ENCODE results near the gene TNK2.
"Not testable (repeated sequence)": the region's sequence is repeated elsewhere in the genome, so short reads cannot be mapped to it uniquely, and the experiment has no call there.

TNK2 gene

DNA sequence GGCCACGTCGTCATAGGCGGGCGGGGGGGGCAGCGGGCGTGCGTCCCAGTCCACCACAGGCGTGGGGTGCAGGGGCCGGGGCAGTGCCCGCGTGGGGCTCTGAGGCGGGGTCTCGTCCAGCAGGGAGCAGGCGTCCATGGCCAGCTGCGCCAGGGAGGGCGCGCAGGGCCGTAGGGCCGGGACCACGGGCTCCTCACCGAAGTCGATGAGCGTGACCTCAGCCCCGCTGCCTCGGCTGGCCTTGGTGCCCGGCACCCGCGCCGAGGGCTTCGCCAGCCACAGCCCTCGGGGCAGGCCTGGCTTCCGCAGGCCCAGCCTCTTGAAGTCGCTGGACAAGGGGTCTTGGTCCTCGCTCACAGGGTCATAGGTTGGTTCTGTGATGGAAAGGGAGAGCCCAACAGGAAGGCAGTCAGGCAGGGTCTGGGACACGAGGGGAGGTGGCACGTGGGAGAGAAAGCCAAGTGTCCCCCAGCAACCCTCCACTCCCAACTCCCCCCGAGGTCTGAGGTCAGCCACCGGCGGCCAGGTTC is 40.0 kb downstream of the TNK2 start:
- no peak for DNase-seq (ENCODE audit: extremely low read depth, low read depth)
- TF ChIP-seq, protein P1, sequence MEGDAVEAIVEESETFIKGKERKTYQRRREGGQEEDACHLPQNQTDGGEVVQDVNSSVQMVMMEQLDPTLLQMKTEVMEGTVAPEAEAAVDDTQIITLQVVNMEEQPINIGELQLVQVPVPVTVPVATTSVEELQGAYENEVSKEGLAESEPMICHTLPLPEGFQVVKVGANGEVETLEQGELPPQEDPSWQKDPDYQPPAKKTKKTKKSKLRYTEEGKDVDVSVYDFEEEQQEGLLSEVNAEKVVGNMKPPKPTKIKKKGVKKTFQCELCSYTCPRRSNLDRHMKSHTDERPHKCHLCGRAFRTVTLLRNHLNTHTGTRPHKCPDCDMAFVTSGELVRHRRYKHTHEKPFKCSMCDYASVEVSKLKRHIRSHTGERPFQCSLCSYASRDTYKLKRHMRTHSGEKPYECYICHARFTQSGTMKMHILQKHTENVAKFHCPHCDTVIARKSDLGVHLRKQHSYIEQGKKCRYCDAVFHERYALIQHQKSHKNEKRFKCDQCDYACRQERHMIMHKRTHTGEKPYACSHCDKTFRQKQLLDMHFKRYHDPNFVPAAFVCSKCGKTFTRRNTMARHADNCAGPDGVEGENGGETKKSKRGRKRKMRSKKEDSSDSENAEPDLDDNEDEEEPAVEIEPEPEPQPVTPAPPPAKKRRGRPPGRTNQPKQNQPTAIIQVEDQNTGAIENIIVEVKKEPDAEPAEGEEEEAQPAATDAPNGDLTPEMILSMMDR (IDR thresholded peaks at IDR 0.05; ENCODE audit: low read depth, low read length, missing control alignments): no peak
- H3K4me3 ChIP-seq (replicated peaks; ENCODE audit: low read depth, low read length): no peak overlapping the region

- TF ChIP-seq, protein P1 (IDR thresholded peaks at IDR 0.05; ENCODE audit: low read depth, low read length, missing control alignments): no peak
- no peak overlapping the region for H3K4me3 ChIP-seq (replicated peaks; ENCODE audit: low read depth, low read length)
- DNase-seq (ENCODE audit: extremely low read depth, low read depth): no peak
Observed at GRCh38 chr3:195867631-195868335, 40.6 kb downstream of the TNK2 start.

DNA sequence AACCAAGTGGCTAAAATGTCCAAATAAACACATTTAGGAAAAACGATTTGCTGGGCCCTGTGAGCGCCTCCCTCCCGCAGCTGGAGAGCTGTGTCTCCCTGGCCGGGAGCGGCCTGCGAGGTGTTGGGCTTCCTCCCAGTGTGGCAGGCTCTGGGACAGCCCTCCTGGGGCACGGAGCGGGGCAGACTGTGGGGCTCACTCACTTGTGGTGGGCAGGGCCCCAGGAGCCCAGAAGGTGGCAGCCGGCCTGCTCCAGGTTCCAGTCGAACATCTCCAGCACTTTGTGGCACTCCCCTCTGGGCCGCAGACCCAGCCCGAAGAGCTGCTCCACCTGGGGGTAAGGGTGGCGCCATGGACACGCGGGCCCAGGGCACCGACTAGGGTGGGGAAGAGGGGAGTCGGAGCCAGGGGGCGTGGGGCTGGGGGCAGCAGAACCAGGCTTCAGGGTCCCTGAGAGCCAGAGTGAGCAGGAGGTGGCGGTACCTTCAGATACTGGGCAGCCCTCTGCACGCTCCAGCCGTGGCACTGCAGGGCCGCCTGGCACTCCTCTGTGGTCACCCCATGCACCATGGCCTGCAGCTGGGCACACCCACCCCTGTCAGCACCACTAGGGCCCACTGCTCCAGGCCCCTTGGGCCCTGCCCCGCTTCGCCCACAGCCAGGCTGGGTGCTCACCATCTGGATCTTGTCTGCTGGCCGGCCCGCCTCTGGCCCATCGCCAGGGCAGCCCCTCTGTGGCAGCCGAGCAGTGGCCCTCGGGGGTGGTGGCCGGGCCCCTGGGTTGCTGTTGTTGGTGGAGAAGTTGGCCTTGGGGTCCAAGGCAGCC is 41.5 kb downstream of the TNK2 start:
- no peak overlapping the region for H3K4me3 ChIP-seq (replicated peaks; ENCODE audit: low read depth, low read length)
- TF ChIP-seq, protein P1 (IDR thresholded peaks at IDR 0.05; ENCODE audit: low read depth, low read length, missing control alignments): no peak
- DNase-seq (ENCODE audit: extremely low read depth, low read depth): no peak

- TF ChIP-seq, protein P1 (IDR thresholded peaks at IDR 0.05; ENCODE audit: low read depth, low read length, missing control alignments): no peak
- no peak for DNase-seq (ENCODE audit: extremely low read depth, low read depth)
- no peak overlapping the region for H3K4me3 ChIP-seq (replicated peaks; ENCODE audit: low read depth, low read length)
Observed at GRCh38 chr3:195865752-195866151, 42.6 kb downstream of the TNK2 start.

GRCh38 chr3:195863121-195864061 is 45.0 kb downstream of the TNK2 start:
- TF ChIP-seq, protein P1 (IDR thresholded peaks at IDR 0.05; ENCODE audit: low read depth, low read length, missing control alignments): peak; percentile 97
- no peak for DNase-seq (ENCODE audit: extremely low read depth, low read depth)
- H3K4me3 ChIP-seq (replicated peaks; ENCODE audit: low read depth, low read length): no peak overlapping the region

DNA sequence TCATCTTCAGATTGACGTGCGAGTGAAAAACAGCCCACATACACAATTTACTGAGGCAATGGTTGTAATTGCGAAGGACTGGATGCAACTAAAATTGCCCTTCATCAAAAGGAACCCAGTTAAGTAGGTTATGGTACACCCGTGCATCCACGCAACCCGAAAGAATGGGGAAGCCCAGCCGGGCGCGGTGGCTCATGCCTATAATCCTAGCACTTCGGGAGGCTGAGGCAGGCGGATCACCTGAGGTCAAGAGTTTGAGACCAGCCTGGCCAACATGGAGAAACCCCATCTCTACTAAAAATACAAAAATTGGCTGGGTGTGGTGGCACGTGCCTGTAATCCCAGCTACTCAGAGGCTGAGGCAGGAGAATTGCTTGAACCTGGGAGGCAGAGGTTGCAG is 46.0 kb downstream of the TNK2 start:
- not testable (repeated sequence) for H3K4me3 ChIP-seq (replicated peaks; ENCODE audit: low read depth, low read length); DNase-seq (ENCODE audit: extremely low read depth, low read depth)
